Right ventricle myocardium inferior (tissue), 1 donor: ENCODE results near the gene RIPPLY1. TPM values are rescaled to one million over a fixed set of nuclear protein-coding genes. Genes with fewer than 3 reads are reported as not detected.
"Not testable (repeated sequence)": the region's sequence is repeated elsewhere in the genome, so short reads cannot be mapped to it uniquely, and the experiment has no call there.

Experiments used
- ATAC-seq: fragments of 200-7000 bp; cut with Tn5 transposase; one replicate; pipeline ENCODE4 v1.9.1; 2020; ENCODE audit warnings: mild to moderate bottlenecking, moderate library complexity
- DNase-seq: peaks from one replicate; pipeline ENCODE4 v3.0.0; 2021; ENCODE audit errors: missing footprints
- intact Hi-C: fragments of 100-400 bp; cut with DNase I; formaldehyde crosslinking; loops from one replicate; pipeline ENCODE4 v1.11.0; 2022
- total RNA-seq: library from RNA; stranded (reverse); fragmentation: NEBNext Ultra II Directional; extraction: Animal tissue kit (Norgen Biotek cat#: 25700); gene quantifications from one replicate; pipeline ENCODE4 v1.2.1, GENCODE V29; 2021
- donor health status: DM: no; HTN: yes; CAD: no; lungs with severe emphysema.

RIPPLY1 gene
- total RNA-seq, 1 donor from 2014 or later: not detected

DNA sequence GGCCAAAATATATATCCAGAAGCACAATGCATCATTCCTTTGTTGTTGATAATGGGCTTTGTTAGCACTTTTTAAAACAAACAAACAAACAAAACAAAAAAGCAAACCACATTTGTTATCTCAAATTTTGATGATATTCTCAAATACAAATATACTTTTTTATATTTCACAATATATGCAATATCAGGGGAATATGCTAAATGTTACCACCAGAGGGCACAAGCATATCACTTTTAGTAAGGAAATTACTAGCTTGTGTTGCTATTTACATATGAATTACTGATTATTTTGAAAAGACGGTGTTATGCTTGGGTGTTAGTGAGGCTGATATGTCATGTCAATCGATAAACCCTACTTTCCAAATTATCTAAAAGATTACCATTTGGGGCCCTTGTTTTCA is 29.1 kb downstream of the RIPPLY1 start:
- DNase-seq: no peak

DNA sequence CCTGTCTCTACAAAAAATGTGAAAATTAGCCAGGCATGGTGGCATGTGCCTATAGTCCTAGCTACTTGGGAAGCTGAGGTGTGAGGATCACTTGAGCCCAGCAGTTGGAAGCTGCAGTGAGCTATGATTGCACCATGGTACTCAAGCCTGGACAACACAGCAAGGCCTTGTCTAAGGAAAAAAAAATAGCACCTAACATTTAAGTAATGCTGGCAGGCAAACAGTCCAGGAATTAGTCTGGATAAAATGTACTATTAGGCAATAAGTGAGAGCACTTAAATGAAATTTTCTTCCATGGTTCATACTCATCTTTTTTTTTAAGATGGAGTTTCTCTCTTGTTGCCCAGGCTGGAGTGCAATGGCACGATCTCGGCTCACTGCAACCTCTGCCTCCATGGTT is 30.3 kb downstream of the RIPPLY1 start:
- DNase-seq, intact Hi-C loops, ATAC-seq: not testable (repeated sequence)

More for the DNA sequence above, 29.1 kb downstream of the RIPPLY1 start:
- no peak for ATAC-seq
- intact Hi-C loops: no loop called here

DNA sequence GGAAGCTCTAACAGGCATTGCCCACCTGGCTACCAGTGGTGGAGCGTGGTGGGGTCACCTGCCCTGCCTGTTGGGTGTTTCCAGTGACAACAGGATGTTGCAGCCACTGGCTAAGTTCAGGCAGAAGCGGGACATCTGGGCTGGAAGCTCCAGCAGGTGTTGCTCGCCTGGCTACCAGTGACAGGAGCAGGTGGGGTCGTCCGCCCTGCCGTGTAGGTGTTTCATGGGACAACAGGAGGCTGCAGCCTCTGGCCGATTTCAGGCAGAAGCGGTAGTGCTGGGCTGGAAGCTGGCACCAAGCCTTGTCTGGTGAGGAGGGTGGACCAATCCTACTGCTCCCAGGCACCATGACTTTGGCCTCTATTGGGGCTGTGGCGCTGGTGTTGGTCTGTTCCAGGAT is 39.4 kb downstream of the RIPPLY1 start:
- intact Hi-C loops: no loop called here
- ATAC-seq (no peak), DNase-seq (no peak)

DNA sequence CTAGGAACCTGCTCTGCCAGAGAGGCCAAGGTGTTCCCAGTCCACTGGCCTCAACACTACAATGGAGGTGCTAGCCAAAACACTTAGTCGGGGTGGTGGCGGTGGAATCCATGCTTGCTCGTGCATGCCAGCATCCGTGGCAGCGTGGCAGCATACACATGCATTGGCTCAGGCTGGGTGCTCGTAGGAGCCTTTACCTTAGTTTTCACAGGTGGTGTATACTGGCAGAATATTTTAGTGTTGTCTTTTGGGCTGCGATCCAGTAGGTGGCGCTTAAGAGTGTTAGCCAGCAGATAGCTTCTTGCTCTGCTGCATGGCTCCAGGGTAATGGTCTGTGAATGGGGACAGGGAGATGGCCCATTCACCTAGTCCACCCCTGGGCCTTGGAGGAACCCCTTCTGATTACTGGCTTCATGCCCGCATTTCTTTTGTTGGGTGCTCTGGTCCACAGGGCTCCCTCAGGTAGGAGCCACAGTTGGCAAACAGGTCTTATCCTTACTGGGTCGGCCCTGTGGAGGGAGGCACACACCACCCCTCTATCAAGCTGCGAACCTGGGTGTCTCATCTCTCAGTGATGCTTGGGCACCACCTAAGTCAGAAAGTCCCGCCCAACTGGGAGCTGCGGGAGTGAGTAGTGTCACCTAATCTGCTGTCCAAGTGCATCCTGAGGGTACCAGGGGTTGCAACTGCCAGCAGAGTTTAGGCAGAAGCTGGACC is 40.0 kb downstream of the RIPPLY1 start:
- intact Hi-C loops: no loop called here
- DNase-seq (no peak), ATAC-seq (no peak)

Other genes with a start within 250 kb of the RIPPLY1 start
- 0.22 TPM for gene RNF128, start 176.6 kb downstream of the RIPPLY1 start, total RNA-seq
- gene TBC1D8B, start 100.7 kb downstream of the RIPPLY1 start, total RNA-seq: 2.5 TPM
- not detected for gene CLDN2, start 17.1 kb upstream of the RIPPLY1 start, total RNA-seq
- 2.8 TPM for gene MORC4, start 96.9 kb upstream of the RIPPLY1 start, total RNA-seq
- 16.0 TPM for gene RBM41, start 215.5 kb upstream of the RIPPLY1 start, total RNA-seq